HG02642 (cell line): ENCODE results near the gene FAM131C.

Experiments
- ATAC-seq: cut with Tn5 transposase; IDR thresholded peaks from one replicate; pipeline ENCODE4 v1.9.1; 2021; ENCODE audit warnings: mild to moderate bottlenecking; ENCODE audit not compliant: unreplicated experiment, poor library complexity

Gene FAM131C

GRCh38 chr1:16019644-16020277 lies 53.7 kb downstream of the FAM131C start:
- ATAC-seq = no peak

- ATAC-seq = no peak
Observed at GRCh38 chr1:16018749-16019643, 54.5 kb downstream of the FAM131C start.

- no peak for ATAC-seq
Observed at GRCh38 chr1:16018308-16018707, 55.1 kb downstream of the FAM131C start.

GRCh38 chr1:16017461-16018303 lies 55.8 kb downstream of the FAM131C start, which contains the start of gene HSPB7:
Gene HSPB7 (minus strand): TSS chr1:16018043. CDS start chr1:16017963, 80 bp downstream.
- no peak for ATAC-seq

- no peak for ATAC-seq
Observed at GRCh38 chr1:16017076-16017460, 56.4 kb downstream of the FAM131C start.

- no peak for ATAC-seq
Observed at GRCh38 chr1:16015960-16016901, 57.2 kb downstream of the FAM131C start.

- ATAC-seq = no peak
Observed at GRCh38 chr1:16015491-16015890, 58.0 kb downstream of the FAM131C start.

GRCh38 chr1:16014509-16015482 lies 58.7 kb downstream of the FAM131C start:
- ATAC-seq = no peak

- no peak for ATAC-seq
Observed at GRCh38 chr1:16013908-16014258, 59.6 kb downstream of the FAM131C start.

- no peak for ATAC-seq
Observed at GRCh38 chr1:16013220-16013907, 60.1 kb downstream of the FAM131C start.

- no peak for ATAC-seq
Observed at GRCh38 chr1:16012590-16013219, 60.7 kb downstream of the FAM131C start.

- ATAC-seq = no peak
Observed at GRCh38 chr1:16011936-16012589, 61.4 kb downstream of the FAM131C start.

- no peak for ATAC-seq
Observed at GRCh38 chr1:16010837-16011236, 62.6 kb downstream of the FAM131C start.

- no peak for ATAC-seq
Observed at GRCh38 chr1:16009678-16010077, 63.8 kb downstream of the FAM131C start.

GRCh38 chr1:16009030-16009460 lies 64.4 kb downstream of the FAM131C start:
- ATAC-seq = peak; percentile 37
